Keratinocyte (primary cell): ENCODE measurements around the gene NCKAP5.

Source experiments
- CTCF ChIP-seq, 3 experiments: IDR thresholded peaks in 1 of 3; conservative IDR thresholded peaks in 1 of 3; optimal IDR thresholded peaks in 1 of 3; 2 replicates in 2 of 3; 3 replicates in 1 of 3; pipeline versions ENCODE3 to v1.5.1; 2011; ENCODE audit warnings: low read length in 3 of 3, mild to moderate bottlenecking in 3 of 3, moderate library complexity in 2 of 3, control low read depth in 1 of 3, inconsistent platforms in 1 of 3; ENCODE audit not compliant: insufficient read depth in 2 of 3; ENCODE audit errors: extremely low read depth in 1 of 3
- EZH2 ChIP-seq: IDR thresholded peaks from one replicate; pipeline ENCODE4 v1.6.1; 2012; ENCODE audit warnings: inconsistent platforms, mild to moderate bottlenecking, low read length, moderate library complexity

GRCh38 chr2:133090358-133090757, 477.9 kb downstream of the NCKAP5 start:
- TF ChIP-seq CTCF (optimal IDR thresholded peaks at IDR 0.05 in 1 of 3, IDR thresholded peaks at IDR 0.05 in 1 of 3, conservative IDR thresholded peaks at IDR 0.05 in 1 of 3; ENCODE audit: extremely low read depth in 1 of 3, insufficient read depth in 2 of 3, low read length in 3 of 3) (no peak), EZH2 (no peak)
